ENCODE data around the gene USP6NL. TPM values are rescaled to one million over a fixed set of nuclear protein-coding genes. Genes with fewer than 3 reads are reported as not detected.

The USP6NL gene
- total and polyA plus RNA-seq, 2 of the 13 experiments (the other 11 are each of a cell fraction or from before 2014, with no cell fraction given), result 10.5 to 22.9 TPM

DNA sequence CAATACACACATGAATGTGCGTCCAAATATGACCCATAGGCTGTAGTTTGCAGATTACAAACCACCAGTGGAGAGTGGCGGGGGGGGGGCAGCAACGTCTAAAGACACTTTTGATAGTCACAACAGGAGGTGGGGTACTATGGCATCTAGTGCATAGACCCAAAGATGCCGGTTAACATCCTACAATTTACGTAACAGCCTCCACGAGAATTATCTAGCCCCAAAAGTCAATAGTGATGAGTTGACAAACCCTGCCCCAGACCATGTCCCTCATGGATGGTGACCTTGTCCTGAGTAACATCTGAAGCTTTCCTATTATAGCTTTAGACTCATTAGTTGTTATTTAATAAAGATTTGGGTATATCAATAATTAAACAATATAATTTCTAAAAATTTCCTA, 31.6 kb downstream of the USP6NL start (continued):
- TF ChIP-seq, protein P1, sequence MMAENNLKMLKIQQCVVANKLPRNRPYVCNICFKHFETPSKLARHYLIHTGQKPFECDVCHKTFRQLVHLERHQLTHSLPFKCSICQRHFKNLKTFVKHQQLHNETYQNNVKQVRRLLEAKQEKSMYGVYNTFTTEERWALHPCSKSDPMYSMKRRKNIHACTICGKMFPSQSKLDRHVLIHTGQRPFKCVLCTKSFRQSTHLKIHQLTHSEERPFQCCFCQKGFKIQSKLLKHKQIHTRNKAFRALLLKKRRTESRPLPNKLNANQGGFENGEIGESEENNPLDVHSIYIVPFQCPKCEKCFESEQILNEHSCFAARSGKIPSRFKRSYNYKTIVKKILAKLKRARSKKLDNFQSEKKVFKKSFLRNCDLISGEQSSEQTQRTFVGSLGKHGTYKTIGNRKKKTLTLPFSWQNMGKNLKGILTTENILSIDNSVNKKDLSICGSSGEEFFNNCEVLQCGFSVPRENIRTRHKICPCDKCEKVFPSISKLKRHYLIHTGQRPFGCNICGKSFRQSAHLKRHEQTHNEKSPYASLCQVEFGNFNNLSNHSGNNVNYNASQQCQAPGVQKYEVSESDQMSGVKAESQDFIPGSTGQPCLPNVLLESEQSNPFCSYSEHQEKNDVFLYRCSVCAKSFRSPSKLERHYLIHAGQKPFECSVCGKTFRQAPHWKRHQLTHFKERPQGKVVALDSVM (CRISPR knock-in tag; IDR thresholded peaks at IDR 0.05), result no peak
- TF ChIP-seq SRY (CRISPR knock-in tag; IDR thresholded peaks at IDR 0.05), result no peak
- peak; percentile 53 for TF ChIP-seq FOXA3 (CRISPR knock-in tag; IDR thresholded peaks at IDR 0.05)
- peak; percentile 53; the same call in 1 of the 2 replicates for TF ChIP-seq ARID5B (CRISPR knock-in tag; IDR thresholded peaks at IDR 0.05)
- no peak for TF ChIP-seq DMAP1 (CRISPR knock-in tag; IDR thresholded peaks at IDR 0.05)
- TF ChIP-seq PLRG1 (conservative IDR thresholded peaks at IDR 0.05), result no peak
- TF ChIP-seq RXRB (CRISPR knock-in tag; IDR thresholded peaks at IDR 0.05; ENCODE audit: borderline replicate concordance), result peak; percentile 51; the same call in 1 of the 2 replicates
- TF ChIP-seq ZFAT (CRISPR knock-in tag; conservative IDR thresholded peaks at IDR 0.05), result no peak
- no peak for TF ChIP-seq HOXA7 (CRISPR knock-in tag; IDR thresholded peaks at IDR 0.05)
- TF ChIP-seq NFE2L1 (CRISPR knock-in tag; IDR thresholded peaks at IDR 0.05; ENCODE audit: borderline replicate concordance), result no peak
- no peak for TF ChIP-seq SIX4 (CRISPR knock-in tag; IDR thresholded peaks at IDR 0.05)
- TF ChIP-seq MIER2 (CRISPR knock-in tag; IDR thresholded peaks at IDR 0.05), result no peak
- no peak for TF ChIP-seq ASH2L (IDR thresholded peaks at IDR 0.05; ENCODE audit: insufficient read length, low read depth, low read length)
- no peak for TF ChIP-seq KDM1A (CRISPR knock-in tag; IDR thresholded peaks at IDR 0.05)
- TF ChIP-seq NFIC (IDR thresholded peaks at IDR 0.05; ENCODE audit: low read length), result no peak
- no peak for TF ChIP-seq ELF1 (CRISPR knock-in tag; IDR thresholded peaks at IDR 0.05)
- no peak for TF ChIP-seq ZNF138 (CRISPR knock-in tag; IDR thresholded peaks at IDR 0.05; ENCODE audit: low read depth)
- TF ChIP-seq ONECUT2 (CRISPR knock-in tag; IDR thresholded peaks at IDR 0.05), result peak; percentile 42; the same call in 1 of the 2 replicates
- no peak for TF ChIP-seq RFX5 (IDR thresholded peaks at IDR 0.05; ENCODE audit: low read depth, low read length)
- TF ChIP-seq ZNF619 (CRISPR knock-in tag; IDR thresholded peaks at IDR 0.05), result no peak
- TF ChIP-seq, protein P2, sequence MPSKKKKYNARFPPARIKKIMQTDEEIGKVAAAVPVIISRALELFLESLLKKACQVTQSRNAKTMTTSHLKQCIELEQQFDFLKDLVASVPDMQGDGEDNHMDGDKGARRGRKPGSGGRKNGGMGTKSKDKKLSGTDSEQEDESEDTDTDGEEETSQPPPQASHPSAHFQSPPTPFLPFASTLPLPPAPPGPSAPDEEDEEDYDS (CRISPR knock-in tag; IDR thresholded peaks at IDR 0.05), result no peak
- TF ChIP-seq ZNF441 (CRISPR knock-in tag; IDR thresholded peaks at IDR 0.05; ENCODE audit: borderline replicate concordance), result no peak
- TF ChIP-seq XRCC5 (optimal IDR thresholded peaks at IDR 0.05; ENCODE audit: low read length), result no peak
- TF ChIP-seq E2F1 (CRISPR knock-in tag; IDR thresholded peaks at IDR 0.05), result no peak
- no peak for TF ChIP-seq TRAFD1 (CRISPR knock-in tag; IDR thresholded peaks at IDR 0.05; ENCODE audit: borderline replicate concordance)

Data from HepG2 (cell line).